SK-N-SH (cell line): ENCODE results near the gene EIF5B. TPM values are rescaled to one million over a fixed set of nuclear protein-coding genes. Genes with fewer than 3 reads are reported as not detected.
A peak's percentile ranks its signal among the peaks of the same experiment; 100 is the strongest.

Source experiments
- CTCF ChIA-PET: fragments of 300-600, 350-600 bp; formaldehyde crosslinking; extraction: SDS; loops from one replicate; lab custom pipeline; 2021; lab: Yijun Ruan, JAX
- POLR2A ChIA-PET: fragments of 350-600 bp; sonication (Branson Sonifier 250); formaldehyde crosslinking; extraction: SDS; loops from one replicate; lab custom pipeline; 2020; ENCODE audit warnings: antibody characterized with exemption, inconsistent platforms; lab: Yijun Ruan, JAX
- DNase-seq: peaks from one replicate; pipeline ENCODE4 v3.0.0; 2012
- H2AFZ ChIP-seq: fragments of 200-600 bp; sonication (generic); 2 replicates; pipeline ENCODE4 v1.8.1; 2016; ENCODE audit warnings: antibody characterized with exemption, mild to moderate bottlenecking, low read depth
- H3F3A ChIP-seq: fragments of 200-600 bp; sonication (generic); replicated peaks from 2 replicates; pipeline ENCODE3; 2016; ENCODE audit warnings: antibody characterized with exemption, mild to moderate bottlenecking; ENCODE audit not compliant: insufficient read depth
- H3K27ac ChIP-seq, 2 experiments: fragments of 200-500 bp in 1 of 2; fragments of 200-600 bp in 1 of 2; sonication (Bioruptor generic) in 1 of 2; sonication (generic), shearing (Covaris generic) in 1 of 2; 2 replicates each; pipeline versions ENCODE4 v1.5.1 to v1.6.1; 2014 to 2016; ENCODE audit warnings: low read depth in 2 of 2, inconsistent platforms in 1 of 2, low read length in 1 of 2, mild to moderate bottlenecking in 1 of 2, mixed read lengths in 1 of 2
- H3K27me3 ChIP-seq: fragments of 200-600 bp; sonication (generic), shearing (Covaris generic); 2 replicates; pipeline ENCODE4 v1.6.1; 2016; ENCODE audit warnings: mixed run types; ENCODE audit not compliant: insufficient read depth
- H3K36me3 ChIP-seq, 2 experiments: fragments of 200-500 bp in 1 of 2; fragments of 200-600 bp in 1 of 2; sonication (Bioruptor generic) in 1 of 2; sonication (generic) in 1 of 2; replicated peaks in 1 of 2; 2 replicates each; pipeline versions ENCODE3 to v1.5.1; 2014 to 2016; ENCODE audit warnings: low read length in 1 of 2, mild to moderate bottlenecking in 1 of 2; ENCODE audit not compliant: insufficient read depth in 2 of 2, control insufficient read depth in 1 of 2
- H3K4me1 ChIP-seq, 2 experiments: fragments of 200-500 bp in 1 of 2; fragments of 200-600 bp in 1 of 2; sonication (Bioruptor generic) in 1 of 2; sonication (generic), shearing (Covaris generic) in 1 of 2; 2 replicates each; pipeline versions ENCODE4 v1.5.1 to v1.6.1; 2014 to 2016; ENCODE audit warnings: low read depth in 1 of 2, low read length in 1 of 2, mixed run types in 1 of 2; ENCODE audit not compliant: insufficient read depth in 2 of 2, control insufficient read depth in 1 of 2
- H3K4me2 ChIP-seq: fragments of 200-600 bp; sonication (generic), shearing (Covaris generic); 2 replicates; pipeline ENCODE4 v1.6.1; 2017; ENCODE audit warnings: mixed run types
- H3K4me3 ChIP-seq, 2 experiments: fragments of 200-500 bp in 1 of 2; fragments of 200-600 bp in 1 of 2; sonication (Bioruptor generic) in 1 of 2; sonication (generic), shearing (Covaris generic) in 1 of 2; 2 replicates each; pipeline versions ENCODE4 v1.5.1 to v1.8.1; 2014 to 2016; ENCODE audit warnings: low read depth in 2 of 2, inconsistent platforms in 1 of 2, low read length in 1 of 2, mild to moderate bottlenecking in 1 of 2, mixed read lengths in 1 of 2, moderate library complexity in 1 of 2
- H3K79me2 ChIP-seq: fragments of 200-600 bp; sonication (generic); 2 replicates; pipeline ENCODE4 v1.8.1; 2017; ENCODE audit warnings: mild to moderate bottlenecking; ENCODE audit not compliant: insufficient read depth
- H3K9ac ChIP-seq: fragments of 200-600 bp; sonication (generic); 2 replicates; pipeline ENCODE4 v1.6.1; 2017; ENCODE audit warnings: mixed run types
- H3K9me2 ChIP-seq: fragments of 200-600 bp; sonication (generic); 2 replicates; pipeline ENCODE4 v1.6.1; 2017; ENCODE audit warnings: mixed run types
- H3K9me3 ChIP-seq: fragments of 200-600 bp; sonication (generic); 2 replicates; pipeline ENCODE4 v1.6.1; 2017; ENCODE audit warnings: mixed run types, mild to moderate bottlenecking, moderate library complexity
- H4K20me1 ChIP-seq: fragments of 200-600 bp; sonication (generic); 2 replicates; pipeline ENCODE4 v1.6.1; 2017; ENCODE audit warnings: mild to moderate bottlenecking, mixed run types; ENCODE audit not compliant: insufficient read depth
- CTCF ChIP-seq: fragments of 200-600 bp; sonication (generic); IDR thresholded peaks from 2 replicates; pipeline ENCODE4 v1.6.1; 2017; ENCODE audit warnings: antibody characterized with exemption, mild to moderate bottlenecking, moderate library complexity
- EZH2phosphoT487 ChIP-seq: fragments of 200-600 bp; sonication (generic); IDR thresholded peaks from 2 replicates; pipeline ENCODE4 v1.6.1; 2017; ENCODE audit warnings: low read depth, mixed run types, mild to moderate bottlenecking, antibody characterized with exemption, moderate library complexity, borderline replicate concordance
- FOSL2 ChIP-seq: IDR thresholded peaks from 2 replicates; pipeline ENCODE4 v1.4.0; 2012; ENCODE audit warnings: low read depth, mild to moderate bottlenecking, moderate library complexity, borderline replicate concordance
- GABPA ChIP-seq: IDR thresholded peaks from 2 replicates; pipeline ENCODE4 v1.4.0; 2012; ENCODE audit warnings: low read depth, mild to moderate bottlenecking
- JUND ChIP-seq: IDR thresholded peaks from 2 replicates; pipeline ENCODE4 v1.4.0; 2012
- MEF2A ChIP-seq: IDR thresholded peaks from 2 replicates; pipeline ENCODE4 v1.4.0; 2012; ENCODE audit warnings: low read depth, borderline replicate concordance
- MXI1 ChIP-seq: IDR thresholded peaks from 2 replicates; pipeline ENCODE4 v1.6.1; 2012; ENCODE audit warnings: mild to moderate bottlenecking, low read depth, low read length, improper control_type of control experiment
- NFIC ChIP-seq: IDR thresholded peaks from 2 replicates; pipeline ENCODE4 v1.4.0; 2012; ENCODE audit warnings: borderline replicate concordance
- NRF1 ChIP-seq: IDR thresholded peaks from 2 replicates; pipeline ENCODE4 v1.6.1; 2012; ENCODE audit warnings: low read depth, mild to moderate bottlenecking, low read length
- POLR2AphosphoS5 ChIP-seq: IDR thresholded peaks from 2 replicates; pipeline ENCODE4 v1.6.1; 2012; ENCODE audit warnings: low read depth, low read length
- RCOR1 ChIP-seq: fragments of 150-350 bp; IDR thresholded peaks from 2 replicates; pipeline ENCODE4 v1.6.1; 2017; ENCODE audit warnings: antibody characterized with exemption, low read length
- REST ChIP-seq: IDR thresholded peaks from 2 replicates; pipeline ENCODE4 v1.6.1; 2012; ENCODE audit warnings: mild to moderate bottlenecking, low read depth, low read length, moderate library complexity
- RFX5 ChIP-seq: IDR thresholded peaks from 2 replicates; pipeline ENCODE4 v1.6.1; 2012; ENCODE audit warnings: mild to moderate bottlenecking, improper control_type of control experiment, low read length
- TCF12 ChIP-seq: IDR thresholded peaks from 2 replicates; pipeline ENCODE4 v1.4.0; 2012
- YY1 ChIP-seq: IDR thresholded peaks from 2 replicates; pipeline ENCODE4 v1.4.0; 2012; ENCODE audit warnings: low read depth, mild to moderate bottlenecking
- ZBTB33 ChIP-seq: IDR thresholded peaks from 2 replicates; pipeline ENCODE4 v1.4.0; 2012; ENCODE audit warnings: low read depth, borderline replicate concordance
- WGBS: methylation state at CpG from one replicate; pipeline ENCODE4 v1.1.6; 2017; ENCODE audit warnings: low lambda C conversion rate; 5-methylcytosine and 5-hydroxymethylcytosine counted together
- polyA plus RNA-seq, 3 experiments: library from polyadenylated mRNA; depleted of rRNA; stranded (reverse); fragments of >200 nt; gene quantifications; 2 replicates each; pipeline ENCODE4 v1.2.3, GENCODE V29; 2012
- TF ChIP-seq, protein P1 (sequence below): fragments of 150-350 bp; IDR thresholded peaks from 2 replicates; pipeline ENCODE4 v1.6.1; 2016; ENCODE audit warnings: mild to moderate bottlenecking, low read depth, low read length
- TF ChIP-seq, protein P2 (sequence below): IDR thresholded peaks from 2 replicates; pipeline ENCODE4 v1.4.0; 2012; ENCODE audit warnings: low read depth, borderline replicate concordance

Gene EIF5B
- polyA plus RNA-seq, 1 of the 3 experiments (the other 2 are of a cell fraction), result 9.8 TPM

GRCh38 chr2:99420751-99421299, 83.6 kb downstream of the EIF5B start:
- H3K27me3 ChIP-seq, result no peaks in the 10 kb centered on the region
- H3K79me2 ChIP-seq, result peaks cover 17% of the 10 kb centered on the region; the same call in 1 of the 2 replicates
- no peaks in the 10 kb centered on the region for H3K9me3 ChIP-seq
- no peaks in the 10 kb centered on the region for H4K20me1 ChIP-seq
- ChIA-PET CTCF (interaction anchor here (0.8 to 1.3 kb wide), 4 partner anchors 10 to 84 kb away, joined by 3 to 5 read pairs (median 4); partner anchors contain the start of gene EIF5B), POLR2A (no interaction called here)
- no peak overlapping the region for H2AFZ ChIP-seq
- H3K4me3 ChIP-seq, result no peak overlapping the region
- H3K9me2 ChIP-seq, result no peaks in the 10 kb centered on the region
- H3K36me3 ChIP-seq, result peaks cover 63 to 73% of the 10 kb centered on the region in 2 experiments
- H3K4me1 ChIP-seq, result peaks cover 0 to 14% of the 10 kb centered on the region in 2 experiments; a peak in 1 of 4 replicates
- WGBS, result 79% methylated on average over 5 of the region's 5 CpGs
- no peak overlapping the region for H3K9ac ChIP-seq
- no peak for TF ChIP-seq MXI1
- no peak for TF ChIP-seq POLR2AphosphoS5
- TF ChIP-seq REST, result no peak
- TF ChIP-seq FOSL2, result no peak
- TF ChIP-seq YY1, result no peak
- no peak for TF ChIP-seq MEF2A
- TF ChIP-seq NFIC, result no peak
- TF ChIP-seq TCF12, result no peak
- no peak for TF ChIP-seq RFX5
- TF ChIP-seq NRF1, result no peak
- H3K27ac ChIP-seq, result peak overlapping the region in 1 of 2 experiments; percentile 8; a peak in 1 of 4 replicates
- peak overlapping the region; percentile 44; the same call in 1 of the 2 replicates for H3K4me2 ChIP-seq
- no peak for DNase-seq
- peaks cover 5% of the 10 kb centered on the region for H3F3A ChIP-seq

DNA sequence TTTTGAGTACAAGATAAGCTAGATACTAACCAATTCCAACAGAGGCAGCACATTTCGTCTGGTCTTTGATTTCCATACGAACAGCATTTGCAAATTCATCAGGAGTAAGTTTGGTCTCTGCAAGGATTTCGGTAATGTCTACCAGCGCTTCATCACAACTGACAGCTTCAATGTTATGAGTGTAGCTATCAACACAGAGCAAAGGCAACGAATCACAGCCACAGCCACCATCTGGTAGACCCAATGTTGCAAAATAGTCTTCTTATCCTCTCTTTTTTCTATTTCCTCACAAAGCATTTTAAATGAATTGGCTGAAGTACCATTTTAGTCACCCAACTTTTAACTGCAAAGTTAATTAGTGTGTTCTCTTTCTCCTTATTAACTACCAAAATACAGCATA, 84.3 kb downstream of the EIF5B start:
- Histone ChIP-seq H3K27ac (peak overlapping the region in 1 of 2 experiments; percentile 8; a peak in 1 of 4 replicates), H3K4me2 (no peak overlapping the region), H3K4me3 (no peak overlapping the region), H3K9me2 (no peaks in the 10 kb centered on the region), H2AFZ (no peak overlapping the region), H4K20me1 (no peaks in the 10 kb centered on the region), H3K9me3 (no peaks in the 10 kb centered on the region), H3K4me1 (peaks cover 0 to 14% of the 10 kb centered on the region in 2 experiments; a peak in 1 of 4 replicates), H3K79me2 (peaks cover 17% of the 10 kb centered on the region; the same call in 1 of the 2 replicates), H3K36me3 (peaks cover 56 to 70% of the 10 kb centered on the region in 2 experiments), H3F3A (peaks cover 5% of the 10 kb centered on the region), H3K9ac (no peak overlapping the region), H3K27me3 (no peaks in the 10 kb centered on the region)
- POLR2A ChIA-PET, result no interaction called here
- CTCF ChIA-PET, result interaction anchor here (1.2 kb wide), 1 partner anchor 11 kb away, joined by 4 read pairs; no protein-coding TSS in a partner anchor
- 97% methylated on average over 5 of the region's 5 CpGs for WGBS
- DNase-seq, result no peak
- no peak for TF ChIP-seq RCOR1
- TF ChIP-seq CTCF, result no peak
- TF ChIP-seq JUND, result no peak
- TF ChIP-seq, protein P1, sequence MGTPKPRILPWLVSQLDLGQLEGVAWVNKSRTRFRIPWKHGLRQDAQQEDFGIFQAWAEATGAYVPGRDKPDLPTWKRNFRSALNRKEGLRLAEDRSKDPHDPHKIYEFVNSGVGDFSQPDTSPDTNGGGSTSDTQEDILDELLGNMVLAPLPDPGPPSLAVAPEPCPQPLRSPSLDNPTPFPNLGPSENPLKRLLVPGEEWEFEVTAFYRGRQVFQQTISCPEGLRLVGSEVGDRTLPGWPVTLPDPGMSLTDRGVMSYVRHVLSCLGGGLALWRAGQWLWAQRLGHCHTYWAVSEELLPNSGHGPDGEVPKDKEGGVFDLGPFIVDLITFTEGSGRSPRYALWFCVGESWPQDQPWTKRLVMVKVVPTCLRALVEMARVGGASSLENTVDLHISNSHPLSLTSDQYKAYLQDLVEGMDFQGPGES, result no peak
- TF ChIP-seq ZBTB33, result no peak
- no peak for TF ChIP-seq GABPA
- TF ChIP-seq, protein P2, sequence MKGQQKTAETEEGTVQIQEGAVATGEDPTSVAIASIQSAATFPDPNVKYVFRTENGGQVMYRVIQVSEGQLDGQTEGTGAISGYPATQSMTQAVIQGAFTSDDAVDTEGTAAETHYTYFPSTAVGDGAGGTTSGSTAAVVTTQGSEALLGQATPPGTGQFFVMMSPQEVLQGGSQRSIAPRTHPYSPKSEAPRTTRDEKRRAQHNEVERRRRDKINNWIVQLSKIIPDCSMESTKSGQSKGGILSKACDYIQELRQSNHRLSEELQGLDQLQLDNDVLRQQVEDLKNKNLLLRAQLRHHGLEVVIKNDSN, result no peak
- no peak for TF ChIP-seq EZH2phosphoT487
